Measurements from ENCODE around the gene TMTC1.

DNA sequence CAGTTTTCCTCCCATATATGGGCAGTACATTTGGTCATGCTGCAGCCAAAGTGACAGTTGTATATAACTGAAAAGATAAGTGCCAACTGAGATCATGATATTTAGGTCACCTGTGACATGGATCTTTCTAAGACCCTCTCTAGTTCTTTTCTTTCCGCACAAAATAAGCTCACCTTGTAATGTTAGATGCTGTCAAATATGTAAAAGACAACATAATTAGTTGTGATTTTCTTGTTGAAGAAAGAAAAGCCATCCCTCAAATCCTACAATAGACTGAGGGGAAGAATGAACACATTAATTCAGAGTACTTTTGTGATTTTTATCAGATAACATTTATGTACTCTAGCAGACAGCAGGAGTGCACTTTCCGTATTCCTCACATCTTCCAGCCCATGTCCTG, 323.7 kb downstream of the TMTC1 start:
- TF ChIP-seq CTCF (conservative IDR thresholded peaks at IDR 0.05), result no peak
- TF ChIP-seq EZH2 (IDR thresholded peaks at IDR 0.05; ENCODE audit: low read depth), result no peak
